Liver (tissue), 9 donors: ENCODE data around the gene ATOH8. TPM values are rescaled to one million over a fixed set of nuclear protein-coding genes. Genes with fewer than 3 reads are reported as not detected.

Experiments used
- DNase-seq: peaks from one replicate; pipeline ENCODE4 v3.0.0-alpha.2; 2017; ENCODE audit warnings: low spot score
- H3K27ac ChIP-seq, 2 donors: one replicate each; pipeline ENCODE4 v1.7.0; 2013; ENCODE audit warnings: inconsistent platforms in 2 of 2, low read length in 2 of 2, control low read depth in 1 of 2, low read depth in 1 of 2, mild to moderate bottlenecking in 1 of 2
- H3K27me3 ChIP-seq, 4 donors: one replicate each; pipeline versions ENCODE4 v1.6.1 to v1.7.0; 2013; ENCODE audit warnings: low read length in 3 of 4, inconsistent platforms in 1 of 4, mild to moderate bottlenecking in 1 of 4, moderate library complexity in 1 of 4; ENCODE audit not compliant: control insufficient read depth in 4 of 4, insufficient read depth in 4 of 4
- H3K36me3 ChIP-seq, 4 donors: one replicate each; pipeline versions ENCODE4 v1.6.1 to v1.7.0; 2013; ENCODE audit warnings: low read length in 3 of 4, mild to moderate bottlenecking in 3 of 4, low read depth in 1 of 4, moderate library complexity in 1 of 4; ENCODE audit not compliant: control insufficient read depth in 4 of 4, insufficient read depth in 3 of 4
- H3K4me1 ChIP-seq, 4 donors: one replicate each; pipeline versions ENCODE4 v1.6.1 to v1.7.0; 2013; ENCODE audit warnings: low read length in 3 of 4, mild to moderate bottlenecking in 3 of 4, moderate library complexity in 1 of 4; ENCODE audit not compliant: control insufficient read depth in 4 of 4, insufficient read depth in 4 of 4
- H3K4me3 ChIP-seq, 3 donors: one replicate each; pipeline versions ENCODE4 v1.6.1 to v1.7.0; 2013; ENCODE audit warnings: low read length in 3 of 3, control low read depth in 1 of 3, low read depth in 1 of 3, mild to moderate bottlenecking in 1 of 3
- H3K9ac ChIP-seq, 2 donors: one replicate each; pipeline ENCODE4 v1.7.0; 2013; ENCODE audit warnings: low read length in 2 of 2, mild to moderate bottlenecking in 2 of 2, moderate library complexity in 2 of 2, control low read depth in 1 of 2, low read depth in 1 of 2
- H3K9me3 ChIP-seq, 4 donors: one replicate each; pipeline versions ENCODE4 v1.6.1 to v1.7.0; 2013; ENCODE audit warnings: low read length in 3 of 4; ENCODE audit not compliant: control insufficient read depth in 4 of 4
- ATF3 ChIP-seq: IDR thresholded peaks from 2 replicates; pipeline ENCODE4 v1.6.1; 2016; ENCODE audit warnings: antibody characterized with exemption
- CTCF ChIP-seq: fragments of 150-350 bp; IDR thresholded peaks from 2 replicates; pipeline ENCODE4 v1.5.1; 2017; ENCODE audit warnings: improper control_type of control experiment, low read depth, low read length; ENCODE audit not compliant: missing input control
- EGR1 ChIP-seq, 2 donors: IDR thresholded peaks; 2 replicates each; pipeline ENCODE4 v1.6.1; 2016 to 2018; ENCODE audit warnings: antibody characterized with exemption in 2 of 2, low read depth in 2 of 2
- FOXA1 ChIP-seq: IDR thresholded peaks from 2 replicates; pipeline ENCODE4 v1.6.1; 2016; ENCODE audit warnings: antibody characterized with exemption
- FOXA2 ChIP-seq: IDR thresholded peaks from 2 replicates; pipeline ENCODE4 v1.6.1; 2016; ENCODE audit warnings: antibody characterized with exemption
- GABPA ChIP-seq, 2 donors: IDR thresholded peaks in 1 of 2; conservative IDR thresholded peaks in 1 of 2; 2 replicates each; pipeline ENCODE4 v1.6.1; 2016; ENCODE audit warnings: antibody characterized with exemption in 2 of 2, mild to moderate bottlenecking in 1 of 2, moderate library complexity in 1 of 2
- HNF4A ChIP-seq, 2 donors: conservative IDR thresholded peaks; 2 replicates each; pipeline ENCODE4 v1.6.1; 2016; ENCODE audit warnings: antibody characterized with exemption in 2 of 2, mild to moderate bottlenecking in 2 of 2
- JUND ChIP-seq, 2 donors: IDR thresholded peaks; 2 replicates each; pipeline ENCODE4 v1.6.1; 2016; ENCODE audit warnings: antibody characterized with exemption in 2 of 2
- MAX ChIP-seq: IDR thresholded peaks from 2 replicates; pipeline ENCODE4 v1.6.1; 2016; ENCODE audit warnings: antibody characterized with exemption
- NR2F2 ChIP-seq: IDR thresholded peaks from 2 replicates; pipeline ENCODE4 v1.6.1; 2016; ENCODE audit warnings: antibody characterized with exemption
- RAD21 ChIP-seq, 2 donors: IDR thresholded peaks; 2 replicates each; pipeline ENCODE4 v1.6.1; 2016; ENCODE audit warnings: antibody characterized with exemption in 2 of 2, mild to moderate bottlenecking in 2 of 2
- REST ChIP-seq: IDR thresholded peaks from 2 replicates; pipeline ENCODE4 v1.6.1; 2016; ENCODE audit warnings: antibody characterized with exemption, mild to moderate bottlenecking
- RXRA ChIP-seq, 2 donors: IDR thresholded peaks; 2 replicates each; pipeline ENCODE4 v1.6.1; 2017 to 2018; ENCODE audit warnings: antibody characterized with exemption in 2 of 2, mild to moderate bottlenecking in 1 of 2
- SP1 ChIP-seq: IDR thresholded peaks from 2 replicates; pipeline ENCODE4 v1.6.1; 2018; ENCODE audit warnings: antibody characterized with exemption, mild to moderate bottlenecking
- TAF1 ChIP-seq: conservative IDR thresholded peaks from 2 replicates; pipeline ENCODE4 v1.6.1; 2016; ENCODE audit warnings: antibody characterized with exemption, mild to moderate bottlenecking
- YY1 ChIP-seq: IDR thresholded peaks from 2 replicates; pipeline ENCODE4 v1.6.1; 2016; ENCODE audit warnings: antibody characterized with exemption, mild to moderate bottlenecking
- ZBTB33 ChIP-seq: IDR thresholded peaks from 2 replicates; pipeline ENCODE4 v1.6.1; 2016; ENCODE audit warnings: antibody characterized with exemption
- WGBS: extraction: QIAGEN DNeasy Blood & Tissue Kit; methylation state at CpG from one replicate; pipeline ENCODE4 v1.1.7; 2013; 5-methylcytosine and 5-hydroxymethylcytosine counted together
- polyA plus RNA-seq, 2 donors: library from polyadenylated mRNA; stranded (reverse) in 1 of 2; unstranded in 1 of 2; fragments of 200-250 nt in 1 of 2; fragments of >200 nt in 1 of 2; fragmentation: Nextera tagmentation in 1 of 2; extraction: Ambion mirVana in 1 of 2; gene quantifications; one replicate each; pipeline versions ENCODE4 v1.2.1 to v1.2.3, GENCODE V29; 2013 to 2015
- total RNA-seq, 2 donors: library from RNA; depleted of rRNA; stranded (reverse); fragments of >200 nt; gene quantifications; one replicate each; pipeline ENCODE4 v1.2.3, GENCODE V29; 2014
- donor health status: healthy.
- donor health status: healthy.
- donor health status: healthy.
- donor health status: healthy.
- donor health status: healthy.

The ATOH8 gene
- total and polyA plus RNA-seq, 4 donors: 0.33 to 37.7 (median 26.8) TPM

- H3K9me3 ChIP-seq: no peaks in the 10 kb centered on the region
- WGBS: 100% methylated on average over 2 of the region's 2 CpGs
- peaks cover 16 to 31% (median 22%) of the 10 kb centered on the region in 4 donors for H3K4me1 ChIP-seq
- no peak for DNase-seq
- H3K9ac ChIP-seq: no peak overlapping the region
- H3K36me3 ChIP-seq: no peaks in the 10 kb centered on the region
- no peak overlapping the region for H3K27ac ChIP-seq
- no peaks in the 10 kb centered on the region for H3K27me3 ChIP-seq
- H3K4me3 ChIP-seq: no peak overlapping the region
- TF ChIP-seq RXRA (IDR thresholded peaks at IDR 0.05): peak; percentile 63 to 64
- TF ChIP-seq RAD21 (IDR thresholded peaks at IDR 0.05): peak in 1 of 2 donors; percentile 19
- TF ChIP-seq YY1: peak; percentile 26
- TF ChIP-seq HNF4A (conservative IDR thresholded peaks at IDR 0.05): peak; percentile 63 to 68
- TF ChIP-seq SP1: peak; percentile 52
- no peak for TF ChIP-seq GABPA (IDR thresholded peaks at IDR 0.05 in 1 of 2, conservative IDR thresholded peaks at IDR 0.05 in 1 of 2)
- no peak for TF ChIP-seq TAF1
Measured at GRCh38 chr2:85723707-85724360, 30.0 kb upstream of the ATOH8 start.

- Histone ChIP-seq H3K9me3 (no peaks in the 10 kb centered on the region), H3K9ac (no peak overlapping the region), H3K36me3 (no peaks in the 10 kb centered on the region), H3K4me3 (no peak overlapping the region), H3K27ac (no peak overlapping the region), H3K4me1 (peaks cover 16 to 38% (median 26%) of the 10 kb centered on the region in 4 donors), H3K27me3 (no peaks in the 10 kb centered on the region)
- DNase-seq: no peak
- TF ChIP-seq NR2F2 (no peak), MAX (no peak), GABPA (IDR thresholded peaks at IDR 0.05 in 1 of 2, conservative IDR thresholded peaks at IDR 0.05 in 1 of 2) (no peak), RAD21 (IDR thresholded peaks at IDR 0.05) (no peak), JUND (IDR thresholded peaks at IDR 0.05) (no peak), YY1 (no peak), CTCF (no peak), ATF3 (no peak), ZBTB33 (no peak), SP1 (no peak), REST (no peak), TAF1 (no peak), FOXA1 (no peak), EGR1 (IDR thresholded peaks at IDR 0.05; ENCODE audit: low read depth in 2 of 2) (no peak), RXRA (IDR thresholded peaks at IDR 0.05) (no peak), FOXA2 (no peak)
- 90% methylated on average over 5 of the region's 5 CpGs for WGBS
Measured at GRCh38 chr2:85724731-85725181, 29.0 kb upstream of the ATOH8 start.
